ENCODE data around the gene PHLDA1.

PHLDA1 gene

DNA sequence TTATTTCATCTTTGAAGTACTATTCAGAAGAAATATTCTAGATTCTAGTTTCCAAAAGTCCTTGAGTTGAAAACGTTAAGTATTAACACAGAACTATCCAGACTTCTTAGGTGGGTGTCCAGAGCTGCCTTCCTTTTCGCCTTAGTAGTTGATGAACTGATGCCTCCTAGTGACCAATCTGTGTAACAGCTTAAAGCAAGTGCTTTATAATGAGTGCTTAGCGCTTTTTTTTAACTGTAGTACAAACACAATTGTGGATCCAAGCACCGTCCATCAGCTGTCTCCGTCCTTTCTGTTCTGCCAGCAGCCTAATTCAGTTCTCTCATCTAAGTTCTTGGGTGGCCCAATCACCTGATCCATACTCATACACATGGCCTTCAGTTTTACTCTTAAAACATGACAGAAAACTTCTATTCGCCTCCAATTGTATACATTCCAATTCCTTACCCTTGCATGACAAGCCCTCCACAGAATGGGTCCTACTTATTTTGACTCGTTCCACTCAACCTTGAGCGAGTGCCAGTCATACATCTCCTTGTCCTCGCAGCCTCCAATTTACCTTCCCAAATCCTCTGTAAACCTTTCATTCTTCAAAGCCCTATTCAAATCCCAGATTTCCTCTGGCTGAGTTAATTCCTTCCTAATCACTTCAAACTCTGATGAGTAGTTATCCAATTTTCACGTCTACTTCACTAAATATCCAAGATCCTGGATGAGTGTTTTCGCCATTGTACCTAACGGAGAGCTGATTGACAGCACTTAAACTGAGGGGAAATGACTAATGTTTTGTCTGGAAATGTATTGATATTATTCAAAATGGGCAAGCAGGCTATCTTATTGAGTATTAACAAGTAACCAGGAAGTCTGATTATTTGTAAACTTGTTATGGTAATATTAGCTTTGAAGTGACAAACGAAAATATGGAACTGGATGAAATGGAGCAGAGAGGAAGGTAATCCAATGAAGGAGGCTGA is 5.8 kb upstream of the PHLDA1 start:
- DNase-seq: no peak

DNA sequence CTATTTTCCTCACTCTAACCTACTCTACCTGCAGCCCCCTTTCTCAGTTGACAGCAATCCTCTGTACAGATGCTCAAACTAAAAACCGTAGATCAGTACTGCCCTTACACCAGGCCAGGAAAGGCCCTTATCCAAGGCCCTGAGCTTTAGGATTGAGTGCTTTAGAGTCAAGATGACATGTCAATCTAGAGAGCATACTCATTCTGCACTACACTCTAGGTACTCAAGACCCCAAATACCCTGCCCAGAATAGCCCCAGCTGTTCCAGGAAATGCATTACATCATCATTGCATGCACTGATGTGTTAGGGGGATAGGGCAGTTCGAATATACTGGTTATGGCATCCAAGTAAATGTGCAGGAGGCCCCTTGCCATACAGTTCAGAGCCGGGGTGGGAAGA is 3.5 kb upstream of the PHLDA1 start:
- DNase-seq: no peak

DNA sequence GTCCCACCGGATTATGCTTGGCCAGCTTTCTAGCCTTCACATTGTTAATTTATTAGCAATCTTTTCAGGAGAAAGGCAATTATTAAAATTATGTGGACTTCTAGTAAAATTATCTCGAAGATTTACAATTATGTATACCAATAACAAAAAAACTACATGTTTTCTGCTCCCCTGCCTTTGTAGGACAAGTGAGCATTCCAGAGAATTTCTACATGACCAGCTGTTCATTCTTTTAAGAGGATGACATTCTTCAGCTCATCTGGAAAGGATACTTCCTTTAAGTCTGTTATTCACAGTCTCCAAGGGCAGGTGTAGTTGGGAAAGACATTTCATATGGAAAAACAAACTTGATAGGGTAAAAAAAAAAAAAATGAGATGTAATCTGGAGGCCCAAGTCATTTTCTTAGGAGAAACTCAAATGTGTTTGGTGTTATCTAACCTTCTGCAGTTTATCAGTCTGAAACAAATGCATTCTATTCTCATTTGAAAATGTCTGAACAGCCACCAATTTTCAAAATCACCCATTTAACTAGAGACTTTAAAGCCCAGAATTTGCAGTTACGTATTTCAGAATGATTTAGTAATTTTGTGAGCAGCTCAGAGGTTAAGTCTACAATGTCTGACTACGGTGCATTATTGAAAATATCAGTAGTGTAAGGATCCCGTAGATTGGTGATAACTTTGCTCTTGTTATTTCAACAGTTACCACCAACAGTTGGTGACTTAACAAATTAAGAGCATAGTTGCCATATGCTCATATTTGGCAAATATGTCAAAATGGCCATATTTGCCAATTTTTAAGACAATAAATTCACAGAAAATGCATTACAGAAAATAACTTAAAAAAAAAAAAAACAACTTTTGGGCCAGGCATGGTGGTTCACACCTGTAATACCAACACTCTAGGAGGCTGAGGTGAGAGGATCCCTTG is 1.8 kb upstream of the PHLDA1 start:
- no peak for DNase-seq

DNA sequence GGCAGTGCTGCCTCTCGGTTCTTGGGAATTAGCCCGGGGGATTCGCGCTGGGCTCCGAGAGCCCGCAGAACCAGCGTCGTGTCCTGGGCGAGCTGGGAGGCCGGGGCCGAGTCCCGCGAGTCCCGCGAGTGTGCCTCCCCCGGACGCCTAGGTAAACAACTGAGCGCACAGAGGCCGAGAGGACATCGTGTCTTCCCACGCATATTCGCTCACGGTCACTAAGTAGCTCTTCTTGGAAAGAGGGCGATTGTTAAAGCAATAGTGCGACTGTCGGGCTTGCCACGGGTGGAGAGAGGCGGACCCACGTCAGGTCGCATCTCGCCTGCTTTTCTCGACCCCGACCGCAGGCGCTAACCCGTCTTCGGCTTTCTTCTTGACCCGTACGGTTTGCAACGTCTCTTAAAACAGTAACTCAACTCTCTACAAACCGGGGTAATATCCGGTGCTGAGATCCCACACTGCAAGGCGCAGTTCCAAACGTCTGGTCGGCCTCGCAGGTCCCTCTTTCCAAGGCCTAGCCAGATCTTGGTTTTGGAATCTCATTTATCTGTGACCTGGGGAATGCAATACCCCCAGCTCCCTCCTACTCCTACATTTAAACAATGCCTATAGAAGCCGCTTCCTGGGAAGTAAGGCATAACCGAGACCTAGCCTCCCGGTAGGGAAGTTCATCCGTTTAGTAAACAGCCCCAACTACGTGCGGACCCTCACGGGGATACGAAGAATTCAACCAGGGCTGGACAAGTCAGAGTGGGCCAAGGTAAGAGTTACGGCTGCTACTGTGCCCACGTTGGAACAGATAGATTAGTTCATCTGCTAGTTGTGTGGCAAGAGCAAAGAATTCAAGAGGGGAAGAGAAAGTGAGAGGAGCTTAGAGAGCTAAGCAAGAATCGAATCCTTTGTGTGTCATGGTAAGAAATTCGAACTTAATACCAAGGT is 736 bp upstream of the PHLDA1 start:
- peak; percentile 80 for DNase-seq

DNA sequence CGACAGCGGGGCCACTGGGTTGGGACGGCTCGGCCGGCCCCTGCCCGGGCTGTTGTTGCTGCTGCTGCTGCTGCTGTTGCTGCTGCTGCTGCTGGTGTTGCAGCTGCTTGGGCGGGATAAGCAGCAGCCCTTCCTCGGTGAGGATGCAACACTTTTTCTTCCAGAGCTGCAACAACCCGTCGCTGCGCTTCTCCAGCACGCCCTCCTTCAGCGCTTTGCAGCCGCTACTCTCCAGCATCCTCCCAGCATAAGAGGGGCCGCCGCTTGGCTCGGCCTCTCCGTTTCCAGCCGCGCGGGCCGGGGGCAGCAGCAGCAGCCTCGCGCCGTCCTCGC is 529 bp downstream of the PHLDA1 start:
- no peak for DNase-seq

DNA sequence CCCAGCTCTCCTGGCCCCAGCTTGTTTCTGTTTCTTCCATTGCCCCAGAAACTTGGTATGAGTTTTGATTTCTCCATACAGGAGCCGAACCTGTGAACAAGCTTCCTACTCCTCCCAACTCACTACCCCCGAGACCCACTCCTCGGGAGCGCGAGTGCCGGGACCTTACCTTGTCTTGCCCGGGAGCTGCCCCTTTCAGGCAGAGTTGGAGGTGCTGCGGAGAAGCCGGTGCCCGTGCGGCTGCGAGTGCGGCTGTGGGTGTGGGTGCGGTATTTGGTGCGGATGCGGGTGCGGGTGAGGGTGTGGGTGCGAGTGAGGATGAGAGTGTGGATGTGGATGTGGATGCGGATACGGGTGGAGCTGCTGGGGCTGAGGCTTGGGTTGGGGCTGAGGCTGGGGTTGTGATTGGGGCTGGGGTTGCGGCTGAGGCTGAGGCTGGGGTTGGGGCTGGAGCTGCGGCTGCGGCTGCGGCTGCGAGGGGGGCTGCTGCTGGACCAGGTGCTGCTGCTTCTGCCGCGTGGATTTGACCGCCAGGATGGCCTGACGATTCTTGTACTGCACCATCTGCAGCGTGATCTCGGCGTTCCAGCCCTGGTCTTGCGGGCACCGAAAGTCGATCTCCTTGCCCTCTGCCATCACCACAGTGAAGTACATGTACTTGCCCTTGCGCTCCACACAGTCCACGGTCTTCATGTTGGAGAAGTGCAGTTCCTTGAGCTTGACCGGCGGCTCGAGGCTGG is 1.1 kb downstream of the PHLDA1 start:
- peak; percentile 77 for DNase-seq

DNA sequence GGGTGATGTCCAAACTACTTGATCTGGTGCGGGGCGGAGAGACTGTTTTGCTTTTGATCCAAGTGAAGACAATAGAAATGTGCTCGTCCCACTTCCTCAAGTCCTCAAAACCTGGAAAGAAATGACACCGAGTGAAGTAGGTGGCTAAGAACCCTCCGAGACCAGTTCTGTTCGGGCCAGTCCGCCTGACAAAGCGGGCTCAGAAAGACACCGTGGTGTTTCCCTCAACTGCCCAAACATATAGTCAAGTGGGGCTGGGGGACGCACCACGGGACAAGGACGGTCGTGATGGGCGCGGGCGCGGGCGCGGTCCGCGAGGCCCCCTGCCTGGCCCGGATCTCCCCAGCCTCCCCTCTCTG is 1.6 kb downstream of the PHLDA1 start:
- DNase-seq: peak; percentile 67

DNA sequence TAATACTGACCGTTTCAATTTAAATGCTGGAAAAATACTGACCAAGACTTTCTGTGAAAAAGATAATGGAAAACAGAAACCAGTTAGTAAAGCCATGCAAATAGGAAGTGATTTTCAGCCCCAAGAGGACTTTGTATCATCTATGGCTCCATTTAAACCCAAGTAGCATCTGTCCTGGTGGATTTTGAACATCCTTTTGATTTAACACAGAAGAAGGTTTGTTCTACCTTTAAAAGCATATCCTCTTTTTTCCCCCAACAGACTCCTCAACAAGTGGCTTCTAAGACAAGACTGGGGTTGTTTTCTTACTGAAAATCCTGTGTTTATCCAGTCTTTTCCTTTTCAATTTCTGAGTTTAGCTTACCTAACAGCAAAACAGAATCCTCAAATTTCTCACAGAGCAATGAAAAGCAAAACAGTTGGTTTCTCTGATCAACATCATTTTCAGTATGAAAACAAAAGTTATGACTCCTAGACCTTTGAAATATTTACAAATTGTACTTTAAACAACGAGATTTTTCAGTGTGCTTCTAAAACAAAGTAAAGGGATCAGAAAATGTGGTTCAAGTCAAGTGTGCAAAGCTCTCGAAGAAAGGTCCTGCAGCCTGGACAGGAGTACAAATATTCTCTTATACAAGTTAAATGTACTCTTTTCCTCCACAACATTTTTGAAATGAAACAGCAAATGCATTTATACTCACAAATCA is 2.9 kb downstream of the PHLDA1 start:
- DNase-seq: no peak

DNA sequence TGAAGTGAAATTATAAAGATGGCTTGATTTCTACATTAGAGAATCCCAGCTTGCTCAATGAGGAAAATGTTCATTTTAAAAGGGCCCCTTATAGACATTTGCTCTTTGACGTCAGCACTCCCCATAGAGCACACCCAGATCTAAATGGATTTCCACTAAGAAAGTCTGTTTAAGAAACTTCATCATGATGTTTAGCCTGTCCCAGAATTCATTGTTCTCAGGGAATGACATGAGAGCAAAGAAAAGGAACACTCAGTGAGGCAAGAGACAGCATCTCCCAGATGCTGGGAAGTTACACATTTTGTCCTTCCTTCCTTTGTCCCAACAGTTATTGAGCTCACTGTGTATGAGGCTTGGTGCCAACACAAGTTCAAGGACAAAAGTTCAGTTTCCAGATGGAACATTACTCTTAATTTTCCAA is 4.9 kb downstream of the PHLDA1 start:
- DNase-seq: no peak

DNA sequence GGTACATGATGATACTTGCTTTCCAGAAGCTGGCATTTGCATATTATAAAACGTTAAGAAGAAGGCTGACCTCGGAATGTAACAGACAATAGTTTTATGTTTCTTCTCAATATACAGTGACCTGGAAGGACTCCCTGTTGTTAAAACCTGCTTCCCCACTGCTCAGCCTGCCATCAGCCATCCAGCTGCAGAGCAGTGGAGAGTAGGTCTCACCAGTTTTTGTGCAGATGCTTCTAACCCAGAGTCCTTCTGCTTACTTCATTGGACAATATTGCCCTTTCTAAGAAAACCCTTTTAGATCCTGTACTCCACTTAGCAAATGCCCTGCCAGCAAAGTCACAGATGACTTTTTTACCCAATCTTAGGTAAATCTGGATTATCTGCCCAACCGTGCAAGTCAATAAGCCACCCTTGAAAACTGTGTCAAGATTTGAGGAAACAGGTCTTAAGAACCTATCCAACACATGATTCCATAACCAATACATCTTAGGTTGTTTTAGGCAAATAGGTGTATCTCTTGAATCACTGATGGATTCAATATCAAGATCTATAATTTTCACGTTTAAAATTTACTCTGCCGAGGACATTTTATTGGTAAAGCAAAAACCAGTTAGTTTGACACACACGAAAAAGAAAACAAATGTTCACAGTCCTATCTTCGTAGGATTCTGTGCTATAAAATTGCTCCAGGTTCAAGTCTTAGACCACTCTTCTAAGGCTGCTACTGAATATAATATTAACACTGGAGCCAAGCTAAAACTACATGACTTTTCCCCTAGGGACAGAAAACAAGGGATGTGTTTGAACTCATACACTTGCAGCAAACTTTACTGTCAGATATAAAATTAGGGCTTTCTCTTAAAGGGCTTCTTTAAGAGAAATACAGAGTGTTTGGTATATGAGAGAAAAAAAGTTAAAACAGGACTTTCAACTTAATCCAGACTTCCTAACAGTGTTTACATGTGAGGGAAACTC is 5.7 kb downstream of the PHLDA1 start:
- no peak for DNase-seq

DNA sequence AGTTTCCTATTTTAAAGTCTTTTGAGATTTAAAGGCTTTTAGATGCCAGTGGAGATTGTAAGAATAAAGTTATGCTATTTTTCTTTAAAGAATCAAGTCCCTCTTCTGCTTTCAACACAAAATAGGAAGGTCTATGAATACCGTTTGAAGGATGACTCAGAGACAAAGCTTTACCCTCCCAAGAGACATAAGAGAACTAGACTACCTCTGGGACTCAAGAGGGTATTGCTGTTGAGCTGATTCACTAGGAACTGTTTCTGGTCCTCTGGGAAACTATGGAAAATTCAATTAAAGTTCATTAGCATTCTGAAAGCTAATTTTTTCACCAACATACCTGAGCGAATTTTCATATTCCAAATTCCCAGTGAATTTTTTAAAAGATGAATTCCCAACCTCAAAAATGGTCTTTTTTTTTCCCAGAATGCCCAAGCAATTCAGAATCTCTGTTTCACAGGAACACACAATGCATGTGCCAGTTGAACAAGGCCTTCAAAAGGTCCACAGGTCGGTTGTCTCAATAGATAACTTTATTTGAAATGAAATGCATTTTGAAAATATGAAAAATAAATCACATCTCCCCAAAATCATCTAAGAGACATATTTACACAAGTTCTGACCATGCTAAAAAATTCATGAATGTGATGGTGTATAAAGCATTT is 6.5 kb downstream of the PHLDA1 start:
- DNase-seq: no peak

DNA sequence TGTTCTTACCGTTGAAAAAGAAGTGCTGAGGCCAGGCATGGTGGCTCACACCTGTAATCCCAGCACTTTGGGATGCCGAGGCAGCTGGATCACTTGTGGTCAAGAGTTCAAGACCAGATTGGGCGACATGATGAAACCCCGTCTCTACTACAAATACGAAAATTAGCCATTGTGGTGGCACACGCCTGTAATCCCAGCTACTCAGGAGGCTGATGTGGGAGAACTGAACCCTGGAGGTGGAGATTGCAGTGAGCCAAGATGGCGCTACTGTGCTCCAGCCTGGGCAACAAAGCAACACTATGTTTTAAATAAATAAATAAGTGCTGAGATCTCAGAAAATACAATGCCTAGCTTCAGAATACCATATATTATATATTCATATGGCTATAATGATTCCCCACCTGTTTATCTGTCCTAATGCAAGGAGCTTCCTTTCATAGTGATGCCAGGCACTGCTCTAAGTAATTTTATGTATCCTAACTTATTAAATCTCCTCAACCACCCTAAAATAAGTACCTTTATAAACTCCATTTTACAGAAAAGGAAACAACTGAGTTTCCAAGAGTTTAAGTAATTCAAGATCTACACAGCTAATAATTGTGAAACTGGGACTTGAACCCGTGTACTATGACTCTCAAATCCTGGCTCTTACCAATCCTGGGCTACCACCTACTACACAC is 7.3 kb downstream of the PHLDA1 start:
- DNase-seq: no peak

DNA sequence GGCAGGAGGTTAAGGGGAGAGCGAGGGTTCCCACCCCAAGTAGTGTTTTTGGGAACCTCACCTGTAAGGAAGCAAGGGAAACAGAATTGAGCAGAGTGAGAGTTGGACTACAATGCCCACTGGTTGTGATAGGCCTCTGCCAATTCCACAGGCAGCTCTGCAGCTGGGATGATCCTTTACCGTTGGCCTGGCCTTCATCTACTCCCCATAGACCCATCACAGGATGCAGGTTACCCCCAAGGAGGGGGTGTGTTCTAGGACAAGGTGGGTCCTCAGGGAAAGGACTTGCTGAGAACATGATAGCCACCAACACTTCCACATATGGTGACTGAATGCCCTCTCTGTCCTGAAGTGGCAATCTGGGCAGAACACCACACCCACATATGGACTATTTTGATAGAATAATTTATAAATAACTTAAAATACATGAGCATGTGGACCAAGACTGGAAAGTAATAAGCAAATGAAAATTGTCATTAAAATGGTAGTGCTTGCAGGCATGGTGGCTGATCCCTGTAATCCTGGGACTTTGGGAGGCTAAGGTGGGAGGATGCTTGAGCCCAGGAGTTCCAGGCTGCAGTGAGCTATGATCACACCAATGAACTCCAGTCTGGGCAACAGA is 8.4 kb downstream of the PHLDA1 start:
- DNase-seq: no peak

DNA sequence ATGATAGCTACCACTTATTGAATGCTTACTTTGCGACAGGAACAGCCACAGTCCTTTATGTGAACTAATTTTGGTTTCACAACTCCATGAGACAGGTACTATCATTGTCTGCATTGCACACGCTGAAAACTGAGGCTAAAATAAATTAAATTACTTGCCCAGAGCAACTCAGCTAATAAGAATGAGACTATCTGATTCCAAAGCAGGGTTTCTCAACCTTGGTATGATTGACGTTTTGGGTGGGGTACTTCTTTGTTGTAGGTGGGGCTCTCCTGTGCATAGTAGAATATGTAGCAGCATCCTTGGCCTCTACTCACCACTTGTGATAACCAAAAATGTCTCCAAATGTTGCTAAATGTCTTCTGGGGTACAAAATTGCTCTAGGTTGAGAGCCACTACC is 9.1 kb downstream of the PHLDA1 start:
- no peak for DNase-seq

DNA sequence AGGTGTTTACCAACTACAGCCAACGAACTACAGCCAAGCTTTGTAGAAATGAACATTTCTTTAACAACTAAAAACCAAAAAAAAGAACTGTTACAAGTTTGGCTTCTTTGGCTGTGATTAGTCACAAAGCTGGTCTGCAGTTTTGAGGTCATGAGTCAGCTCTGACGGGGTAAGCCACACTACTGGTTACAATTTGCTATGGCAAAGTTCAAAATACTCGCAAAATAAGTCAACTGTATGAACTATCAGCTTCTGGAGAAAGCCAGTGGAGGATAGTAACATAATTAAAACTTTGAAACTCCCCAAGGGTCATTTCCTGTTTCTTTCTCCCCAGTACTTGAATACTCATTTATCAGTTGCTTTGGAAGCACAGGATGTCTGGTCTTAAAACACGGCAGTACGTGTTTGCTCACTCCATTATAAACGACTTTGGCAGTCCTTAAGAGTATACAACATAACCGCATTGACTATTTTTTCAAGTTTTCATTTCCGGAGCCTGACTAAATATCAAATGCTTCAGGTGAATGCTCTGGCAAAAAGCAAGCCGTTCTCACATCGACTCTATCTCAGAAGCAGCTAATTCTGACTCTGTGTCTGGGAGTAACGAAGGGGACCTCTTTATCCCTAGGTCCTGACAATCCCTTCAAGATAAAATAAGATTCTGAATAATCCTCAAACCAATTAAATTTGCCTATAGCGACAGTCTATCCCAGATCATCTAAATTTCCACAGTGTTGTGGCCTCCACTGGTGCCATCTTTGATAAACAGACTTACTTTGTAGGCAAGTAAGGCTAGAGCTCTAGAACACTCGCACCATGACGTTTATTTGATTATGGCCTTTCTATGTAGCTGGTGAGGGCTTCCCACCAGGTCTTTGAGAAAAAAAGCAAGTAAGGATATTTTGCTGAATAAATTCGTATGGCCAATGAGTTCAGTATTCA is 10.6 kb downstream of the PHLDA1 start:
- DNase-seq: no peak

DNA sequence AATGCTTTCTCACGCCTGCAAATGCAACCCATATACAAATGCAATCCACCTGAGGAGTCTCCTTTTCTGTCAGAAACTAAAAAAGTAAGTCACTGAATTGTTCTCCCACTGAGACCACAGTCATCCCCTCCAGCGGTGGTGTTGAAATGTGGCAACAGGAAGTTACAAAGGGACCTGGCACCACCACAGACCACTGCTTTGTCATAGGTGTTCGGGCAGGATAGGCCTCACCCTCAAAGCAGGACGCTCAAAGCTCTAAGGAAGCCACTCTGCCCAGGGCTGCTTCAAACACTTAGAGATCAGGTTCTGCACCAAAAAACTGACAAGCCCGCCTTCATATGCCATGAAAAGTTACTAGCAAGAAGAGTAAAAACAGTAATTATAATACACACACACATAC is 11.3 kb downstream of the PHLDA1 start:
- no peak for DNase-seq

DNA sequence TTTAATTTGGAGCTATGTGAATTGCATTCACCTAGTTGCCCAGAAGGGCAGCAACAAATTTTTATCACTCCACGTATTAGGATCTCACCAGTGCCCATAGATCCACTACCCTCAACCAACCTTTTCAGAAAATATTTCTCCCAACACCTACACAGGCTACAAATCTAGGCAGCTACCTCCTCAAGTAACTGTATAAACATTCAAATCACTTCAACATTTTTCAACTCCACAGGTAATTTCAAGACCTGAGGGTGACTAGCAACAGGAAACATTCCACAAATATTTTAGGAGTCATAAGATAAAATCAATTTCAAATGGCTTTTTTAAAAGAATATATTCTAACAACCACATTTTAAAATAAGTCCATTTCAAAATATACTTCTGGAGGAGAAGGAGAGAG is 12.9 kb downstream of the PHLDA1 start:
- no peak for DNase-seq

All from right forelimb (tissue), 1 donor.